Skin of body (tissue), 3 donors: ENCODE results near the gene UBE3D. TPM values are rescaled to one million over a fixed set of nuclear protein-coding genes. Genes with fewer than 3 reads are reported as not detected.
"Not testable (repeated sequence)": the region's sequence is repeated elsewhere in the genome, so short reads cannot be mapped to it uniquely, and the experiment has no call there.

ENCODE experiments used
- DNase-seq: peaks from one replicate; lab custom pipeline; 2025; lab: John Stamatoyannopoulos, UW
- small RNA-seq: library from RNA; depleted of rRNA; stranded (forward); fragments of <200 nt; gene quantifications from one replicate; pipeline ENCODE3, GENCODE V24; 2014; ENCODE audit warnings: low replicate concordance
- total RNA-seq: library from RNA; depleted of rRNA; stranded (reverse); fragments of >200 nt; gene quantifications from one replicate; pipeline ENCODE4 v1.2.3, GENCODE V29; 2014

Gene UBE3D
- total RNA-seq, 1 donor from 2014 or later, result 9.9 TPM

GRCh38 chr6:82875573-82876185 is 190.0 kb downstream of the UBE3D start:
- no peak for DNase-seq

- no peak for DNase-seq
Measured at GRCh38 chr6:82874867-82875266, 190.8 kb downstream of the UBE3D start.

DNA sequence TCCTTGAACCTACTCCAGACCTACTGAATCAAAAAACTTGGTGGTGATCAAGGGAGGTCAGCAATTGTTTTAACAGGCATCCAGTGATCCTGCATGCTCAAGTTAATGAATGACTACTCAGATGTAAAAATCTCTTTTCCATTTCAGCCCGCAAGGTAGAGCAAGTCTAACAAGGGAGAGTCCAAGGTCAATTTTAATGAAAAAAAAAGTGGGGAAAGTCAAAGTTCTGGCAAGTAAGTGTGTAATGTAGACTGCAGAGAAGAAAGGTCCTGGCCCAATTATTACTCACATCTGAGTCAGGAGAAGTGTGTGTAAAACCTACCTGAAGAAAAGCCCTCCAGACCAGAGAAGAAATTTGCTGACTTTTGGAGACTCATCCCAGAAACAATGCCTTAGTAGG is 193.5 kb downstream of the UBE3D start:
- DNase-seq, result no peak

GRCh38 chr6:82870582-82871172 is 195.0 kb downstream of the UBE3D start:
- DNase-seq, result no peak

- no peak for DNase-seq
Measured at GRCh38 chr6:82869493-82869892, 196.1 kb downstream of the UBE3D start.

GRCh38 chr6:82867946-82868345 is 197.7 kb downstream of the UBE3D start:
- no peak for DNase-seq

- no peak for DNase-seq
Measured at GRCh38 chr6:82866446-82866845, 199.2 kb downstream of the UBE3D start.

GRCh38 chr6:82865461-82865860 is 200.2 kb downstream of the UBE3D start:
- DNase-seq, result no peak

DNA sequence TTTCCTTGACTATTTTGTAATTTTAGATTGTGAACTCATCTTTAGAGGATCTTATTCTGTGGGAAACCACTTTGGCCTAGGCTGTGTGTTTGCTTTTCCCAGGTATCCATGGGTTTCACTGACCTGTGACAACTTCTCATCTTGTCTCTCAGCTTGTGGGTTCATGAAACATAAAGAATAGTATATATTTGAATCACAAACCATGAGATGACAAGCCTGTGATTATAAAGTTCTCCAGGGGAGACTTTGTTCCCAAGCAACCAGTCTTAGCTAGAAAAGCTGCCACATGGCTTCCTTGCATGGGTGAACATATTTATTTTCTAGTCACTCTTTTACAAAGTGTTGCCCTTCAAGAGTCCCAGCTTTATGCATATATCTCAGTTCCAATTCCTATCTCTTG is 201.9 kb downstream of the UBE3D start:
- DNase-seq, result no peak

DNA sequence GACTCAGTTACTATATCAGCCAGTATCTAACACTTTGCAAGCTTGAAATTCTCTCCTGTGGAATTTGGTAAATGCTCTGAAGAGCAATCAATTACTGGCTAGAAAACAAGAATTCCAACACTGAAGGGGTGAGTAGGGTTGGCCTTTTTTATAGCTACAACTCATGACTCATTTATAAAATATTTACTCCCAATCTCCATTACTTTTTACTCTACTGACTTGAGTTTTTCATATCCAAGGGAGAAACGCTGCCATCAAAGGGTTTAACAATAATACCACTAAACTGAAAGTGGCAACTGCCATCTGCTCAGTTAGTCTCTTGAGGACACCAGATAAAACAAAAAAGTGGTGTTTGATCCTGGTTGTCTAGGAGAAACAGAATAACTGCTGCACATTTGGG is 203.1 kb downstream of the UBE3D start:
- no peak for DNase-seq

- no peak for DNase-seq
Measured at GRCh38 chr6:82861121-82861520, 204.5 kb downstream of the UBE3D start.

GRCh38 chr6:82856077-82856476 is 209.6 kb downstream of the UBE3D start:
- DNase-seq, result not testable (repeated sequence)

DNA sequence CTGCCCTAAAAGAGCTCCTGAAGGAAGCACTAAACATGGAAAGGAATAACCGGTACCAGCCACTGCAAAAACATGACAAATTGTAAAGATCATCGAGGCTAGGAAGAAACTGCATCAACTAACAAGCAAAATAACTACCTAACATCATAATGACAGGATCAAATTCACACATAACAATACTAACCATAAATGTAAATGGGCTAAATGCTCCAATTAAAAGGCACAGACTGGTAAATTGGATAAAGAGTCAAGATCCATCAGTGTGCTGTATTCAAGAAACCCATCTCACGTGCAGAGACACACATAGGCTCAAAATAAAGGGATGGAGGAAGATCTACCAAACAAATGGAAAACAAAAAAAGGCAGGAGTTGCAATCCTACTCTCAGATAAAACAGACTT is 212.7 kb downstream of the UBE3D start:
- not testable (repeated sequence) for DNase-seq

DNA sequence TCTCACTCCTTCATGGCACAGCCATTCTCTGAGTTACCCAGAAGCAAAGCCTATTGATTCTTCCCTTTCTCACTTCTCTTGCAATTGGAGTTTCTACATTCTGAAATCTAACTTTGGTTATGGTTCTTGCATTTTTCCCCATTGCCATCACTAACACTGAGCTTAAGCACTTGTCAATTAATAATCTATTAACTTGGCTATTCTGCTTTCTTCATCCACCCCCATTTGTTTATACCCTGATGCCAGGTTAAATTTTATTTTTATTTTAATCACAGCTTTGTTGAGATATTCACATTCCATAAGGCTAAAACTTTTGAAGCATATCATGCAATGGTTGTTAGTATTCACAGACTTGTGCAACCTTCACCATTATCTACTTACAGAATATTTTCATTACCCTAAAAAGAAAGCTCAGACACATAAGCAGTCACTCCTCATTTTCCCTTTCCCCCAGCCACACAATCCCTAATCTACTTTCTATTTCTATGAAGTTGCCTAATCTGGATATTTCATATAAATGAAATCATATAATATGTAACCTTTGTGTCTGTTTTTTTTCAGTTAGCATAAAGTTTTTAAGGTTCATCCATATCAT is 222.3 kb downstream of the UBE3D start:
- no peak for DNase-seq

DNA sequence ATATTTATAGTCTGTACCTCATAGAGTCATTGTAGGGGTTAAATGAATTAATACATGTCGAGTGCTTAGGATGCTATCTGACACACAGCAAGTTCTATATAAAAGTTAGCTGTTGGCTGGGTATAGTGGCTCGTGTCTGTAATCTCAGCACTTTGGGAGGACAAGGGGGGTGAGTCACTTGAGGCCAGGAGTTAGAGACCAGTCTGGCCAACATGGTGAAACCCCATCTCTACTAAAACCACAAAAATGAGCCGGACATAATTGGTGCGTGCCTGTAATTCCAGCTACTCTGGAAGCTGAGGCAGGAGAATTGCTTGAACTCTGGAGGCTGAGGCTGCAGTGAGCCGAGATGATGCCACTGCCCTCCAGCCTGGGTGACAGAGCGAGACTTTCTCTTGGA is 222.9 kb downstream of the UBE3D start:
- no peak for DNase-seq

Small RNA genes lying within 50 kb of the gene (small RNA-seq; reads per million reads assigned to genes)
- gene LAP3P1, result not detected

Other genes with a start within 250 kb of the UBE3D start
- 55.6 TPM for gene DOP1A, start 1.8 kb upstream of the UBE3D start, total RNA-seq
- 57.5 TPM for gene PGM3, start 127.4 kb upstream of the UBE3D start, total RNA-seq
- 2.9 TPM for gene RWDD2A, start 127.5 kb upstream of the UBE3D start, total RNA-seq